ENCODE results near the gene ICOSLG.
"Not testable (repeated sequence)": the region's sequence is repeated elsewhere in the genome, so short reads cannot be mapped to it uniquely, and the experiment has no call there.

The ICOSLG gene

GRCh38 chr21:44263768-44264167, 23.0 kb upstream of the ICOSLG start:
- no peak for DNase-seq (ENCODE audit: low read depth)

GRCh38 chr21:44263221-44263760, 22.5 kb upstream of the ICOSLG start:
- DNase-seq (ENCODE audit: low read depth), result no peak

GRCh38 chr21:44262338-44263056, 21.8 kb upstream of the ICOSLG start:
- no peak for DNase-seq (ENCODE audit: low read depth)

DNA sequence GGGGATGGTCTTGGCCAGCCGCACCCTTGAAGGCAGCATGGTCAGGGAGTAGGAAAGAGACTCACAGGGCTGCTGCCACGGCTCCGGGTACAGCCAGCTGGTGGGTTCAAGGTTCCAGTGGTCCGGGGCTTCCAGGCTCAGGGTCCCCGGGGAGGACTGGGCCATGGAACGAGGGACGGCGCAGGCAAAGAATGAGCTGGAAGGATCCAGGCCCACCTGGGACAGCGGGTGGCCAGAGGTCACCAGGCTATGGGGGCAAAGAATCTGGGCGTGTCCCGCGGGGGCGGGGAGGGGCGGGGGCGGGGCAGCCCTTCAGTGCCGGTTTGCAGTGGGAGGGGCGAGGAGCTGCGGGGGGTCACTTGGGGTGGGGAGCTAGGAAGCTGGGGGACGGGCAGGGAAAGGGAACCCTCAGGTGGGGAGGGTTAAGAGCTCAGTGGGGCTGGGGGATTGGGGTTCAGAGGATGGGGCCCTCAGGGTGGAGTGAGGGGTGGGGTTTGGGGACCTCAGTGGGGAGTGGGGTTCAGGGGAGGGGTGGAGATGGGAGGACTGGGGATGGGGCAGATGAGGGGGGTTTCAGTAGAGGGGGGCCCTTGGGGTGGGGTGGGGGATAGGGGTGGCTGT, 21.0 kb upstream of the ICOSLG start, which contains the start of gene DNMT3L:
DNMT3L (minus strand) TSS at position 223 of the 621 bp plus-strand sequence. CDS start 638 bp downstream, outside the sequence.
- no peak for DNase-seq (ENCODE audit: low read depth)

DNA sequence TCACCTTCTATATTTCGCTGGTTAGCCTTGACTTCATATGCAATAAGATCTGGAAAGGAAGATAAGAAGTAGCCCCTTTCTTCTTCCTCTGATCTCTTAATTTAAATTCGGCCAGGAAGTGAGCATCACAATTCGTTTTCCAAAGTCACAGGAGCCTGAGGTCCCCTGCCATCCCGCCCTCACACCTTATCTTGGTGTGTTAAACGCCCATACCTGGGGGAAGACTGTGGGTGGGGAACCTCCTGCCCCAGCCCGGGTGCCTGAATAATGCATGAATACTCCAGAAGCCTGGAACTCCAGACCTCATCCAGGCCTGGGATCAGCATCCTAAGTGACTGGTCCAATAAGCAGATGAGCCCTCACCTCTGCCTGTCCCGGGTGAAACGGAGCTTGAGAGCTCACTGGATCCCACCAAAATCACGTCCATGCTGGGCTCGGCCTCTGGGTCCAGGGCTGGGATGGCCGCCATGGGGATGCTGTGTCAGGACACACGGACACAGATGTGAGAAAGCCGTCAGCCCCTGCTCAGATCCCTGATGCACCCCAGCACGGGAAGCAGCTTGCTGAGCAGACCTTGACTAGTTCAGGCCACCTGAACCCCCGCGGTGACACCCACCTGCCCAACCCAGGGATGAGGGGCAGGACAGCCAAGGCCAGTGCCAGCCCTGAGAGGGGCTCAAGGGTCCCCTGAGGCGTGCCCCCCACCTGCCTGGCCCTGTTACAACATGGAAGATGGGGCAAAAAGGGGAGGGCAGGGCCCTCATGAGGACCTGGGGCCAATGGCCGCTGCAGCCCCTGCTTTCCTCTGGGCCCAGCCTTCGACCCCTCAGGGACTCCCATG, 20.3 kb upstream of the ICOSLG start:
- DNase-seq (ENCODE audit: low read depth), result no peak

DNA sequence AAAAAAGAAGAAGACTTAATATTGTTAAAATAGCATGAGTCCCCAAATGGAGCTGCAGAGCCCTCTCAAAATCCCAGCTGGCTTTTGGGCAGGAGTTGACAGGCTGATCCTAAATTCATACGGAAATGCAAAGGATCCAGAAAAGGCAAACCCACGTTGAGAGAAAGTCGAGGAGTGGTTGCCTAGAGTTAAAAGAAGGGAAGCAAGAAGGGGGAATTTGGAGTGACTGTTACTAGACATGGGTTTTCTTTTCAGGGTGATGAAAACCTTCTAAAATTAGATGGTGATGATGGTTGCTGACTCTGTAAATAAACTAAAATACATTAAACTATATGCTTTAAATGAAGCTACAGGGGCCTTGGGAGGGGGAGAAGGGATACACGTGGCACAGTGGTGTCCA, 19.3 kb upstream of the ICOSLG start:
- no peak for DNase-seq (ENCODE audit: low read depth)

DNA sequence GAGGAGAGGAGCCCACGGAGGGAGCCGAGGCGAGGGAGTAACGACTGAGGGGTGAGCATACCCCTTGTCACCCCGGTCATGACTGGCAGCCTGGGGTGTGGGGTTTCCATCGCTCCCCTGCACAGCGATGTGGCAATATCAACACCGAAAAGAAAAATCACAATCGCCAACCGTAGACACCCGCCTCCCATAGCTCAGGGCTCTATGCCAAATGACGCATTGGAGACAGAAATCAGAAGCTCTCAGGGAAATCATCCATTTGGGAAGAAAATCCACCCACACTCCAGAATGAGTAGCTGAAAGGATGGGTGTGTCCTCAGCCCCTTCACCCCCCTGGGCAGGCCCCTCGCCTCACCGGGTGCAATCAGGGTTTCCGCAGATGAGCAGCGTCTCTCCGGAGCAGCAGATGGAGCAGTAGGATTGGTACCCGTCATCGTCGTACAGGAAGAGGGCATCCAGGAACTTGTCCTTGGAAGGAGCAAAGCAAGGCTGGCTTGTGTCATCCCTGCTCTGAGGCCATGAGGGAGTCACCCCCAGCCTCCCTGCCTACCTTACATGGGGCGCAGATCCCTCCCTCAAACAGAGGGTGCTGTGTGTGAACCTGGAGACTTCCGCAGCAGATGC, 18.5 kb upstream of the ICOSLG start:
- no peak for DNase-seq (ENCODE audit: low read depth)

DNA sequence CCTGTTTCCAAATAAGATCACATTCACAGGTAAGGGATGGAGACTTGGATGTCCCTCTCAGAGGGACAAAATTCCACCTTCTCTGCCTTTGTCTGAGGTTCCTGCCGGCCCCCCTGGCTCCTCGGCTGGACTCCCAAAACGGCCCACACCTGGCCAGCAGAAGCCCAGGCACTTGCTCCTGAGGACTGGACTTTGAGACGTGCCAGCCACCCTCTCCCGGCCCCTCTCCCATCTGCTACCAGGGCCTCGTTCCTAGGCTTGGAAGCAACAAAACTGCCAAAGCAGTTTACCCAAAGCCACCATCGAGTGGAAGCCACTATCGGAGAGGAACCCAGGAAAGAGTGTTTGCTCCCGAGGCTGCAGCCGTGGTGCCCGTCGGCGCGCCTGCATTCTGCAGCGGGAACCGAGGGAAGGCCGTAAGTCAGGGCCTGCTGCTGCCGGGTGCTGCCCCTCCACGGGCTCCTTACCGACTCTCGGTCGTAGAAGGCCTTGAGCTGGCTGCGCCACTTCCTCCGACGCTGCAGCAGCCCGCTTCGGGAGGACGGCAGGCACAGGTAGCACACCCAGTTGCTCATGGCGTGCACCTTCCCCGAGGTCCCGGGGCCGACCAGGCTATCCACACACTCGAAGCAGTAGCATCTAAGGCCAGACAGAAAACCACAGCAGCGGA, 17.4 kb upstream of the ICOSLG start:
- no peak for DNase-seq (ENCODE audit: low read depth)

DNA sequence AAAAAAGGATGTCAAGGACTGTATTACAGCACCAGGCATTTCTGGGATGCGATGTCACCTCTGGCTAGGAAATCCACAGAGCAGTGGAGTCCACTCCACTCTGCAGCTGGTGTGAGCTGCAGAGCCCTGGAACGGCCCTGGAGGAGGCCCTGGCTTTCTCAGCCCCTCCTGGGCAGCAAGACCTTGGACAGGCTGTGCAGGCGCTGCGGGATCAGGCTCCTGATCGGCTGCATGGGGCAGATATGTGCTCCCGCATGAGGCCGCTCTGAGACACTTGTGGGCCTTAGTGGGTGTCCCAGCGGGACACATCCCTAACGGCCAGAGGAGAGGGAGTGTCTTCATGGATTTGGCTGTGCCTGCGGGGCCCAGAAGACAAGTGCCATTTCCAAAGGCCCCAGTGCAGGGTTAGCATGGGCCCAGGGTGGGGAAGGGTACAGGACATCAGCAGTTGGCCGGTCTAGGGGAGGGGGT, 14.8 kb upstream of the ICOSLG start:
- DNase-seq (ENCODE audit: low read depth), result no peak

GRCh38 chr21:44253832-44254710, 13.3 kb upstream of the ICOSLG start:
- no peak for DNase-seq (ENCODE audit: low read depth)

GRCh38 chr21:44249204-44250037, 8.7 kb upstream of the ICOSLG start:
- DNase-seq (ENCODE audit: low read depth), result not testable (repeated sequence)

GRCh38 chr21:44247904-44248303, 7.2 kb upstream of the ICOSLG start:
- not testable (repeated sequence) for DNase-seq (ENCODE audit: low read depth)

DNA sequence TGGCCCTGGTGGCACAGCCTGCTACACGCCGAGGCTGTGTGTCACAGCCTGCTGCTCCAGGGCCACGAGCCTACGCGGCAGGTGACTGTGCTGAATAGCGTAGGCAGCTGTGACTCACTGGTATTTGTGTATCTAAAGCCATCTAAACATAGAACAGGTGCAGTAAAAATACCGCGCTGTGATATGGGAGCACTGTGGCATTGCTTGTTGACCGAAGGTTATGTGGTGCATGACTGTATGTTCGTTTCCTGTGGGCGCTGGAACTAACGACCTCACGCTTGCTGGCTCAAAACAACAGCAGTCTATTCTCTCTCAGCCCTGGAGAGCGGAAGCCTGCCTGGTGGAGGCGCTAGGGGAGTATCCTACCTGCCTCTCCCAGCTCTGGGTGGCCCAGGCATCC, 3.2 kb upstream of the ICOSLG start:
- not testable (repeated sequence) for DNase-seq (ENCODE audit: low read depth)

DNA sequence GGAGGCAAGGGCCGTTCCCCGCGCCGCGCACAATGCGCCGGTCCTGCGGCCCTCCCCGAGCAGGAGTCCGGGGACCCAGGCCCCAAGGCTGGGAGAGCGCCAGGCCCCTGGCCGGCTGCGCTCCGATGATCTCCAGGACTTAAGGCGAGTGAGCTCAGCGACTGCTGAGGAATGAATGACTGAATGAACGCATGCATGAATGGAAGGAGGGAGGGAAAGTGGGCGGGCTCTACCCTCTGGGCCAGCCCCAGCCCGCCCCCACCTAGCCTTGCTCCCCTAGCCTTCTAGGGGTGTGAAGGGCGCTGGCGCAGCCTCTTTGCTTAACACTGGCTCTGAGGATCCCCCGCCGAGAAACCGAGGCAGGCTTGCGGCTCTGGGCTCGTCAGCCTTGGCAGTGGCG, 538 bp upstream of the ICOSLG start:
- not testable (repeated sequence) for DNase-seq (ENCODE audit: low read depth)

GRCh38 chr21:44240353-44240752, 390 bp downstream of the ICOSLG start:
- not testable (repeated sequence) for DNase-seq (ENCODE audit: low read depth)

DNA sequence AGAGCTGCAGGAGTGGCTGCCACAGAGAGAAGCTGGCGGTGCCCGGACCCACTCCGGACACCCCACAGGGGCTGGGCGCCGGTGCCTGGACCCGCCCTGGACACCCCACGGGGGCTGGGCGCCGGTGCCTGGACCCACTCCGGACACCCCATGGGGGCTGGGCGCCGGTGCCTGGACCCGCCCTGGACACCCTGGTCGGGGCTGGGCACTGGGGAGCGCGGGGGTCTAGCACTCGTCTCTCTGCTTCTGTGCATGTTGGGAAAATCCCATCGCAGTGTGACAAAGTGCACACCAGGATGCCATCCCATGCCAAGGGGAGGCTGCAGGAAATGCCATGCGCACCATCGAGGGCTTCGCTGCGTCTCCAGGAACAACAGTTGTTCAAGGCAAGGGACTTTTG, 11.2 kb downstream of the ICOSLG start:
- not testable (repeated sequence) for DNase-seq (ENCODE audit: low read depth)

DNA sequence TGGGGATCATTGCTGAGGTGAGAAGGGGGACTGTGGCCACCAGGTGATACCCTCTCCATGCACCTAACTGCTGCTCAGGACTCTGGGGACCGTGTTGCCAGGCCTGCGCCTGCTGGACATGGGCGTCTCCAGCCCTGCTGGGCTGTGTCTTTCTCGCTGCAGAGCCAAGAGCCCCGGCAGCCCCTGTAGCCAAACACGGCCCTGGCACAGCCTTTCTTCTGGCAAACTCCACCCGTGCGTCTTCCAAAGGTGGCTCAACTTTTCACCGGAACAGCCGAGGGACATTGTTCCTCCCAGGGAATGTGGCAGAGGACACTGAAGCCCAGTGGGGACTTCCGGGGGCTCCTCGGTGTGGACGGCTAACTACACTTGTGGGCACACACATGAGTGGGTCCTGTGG, 12.6 kb downstream of the ICOSLG start:
- not testable (repeated sequence) for DNase-seq (ENCODE audit: low read depth)

- DNase-seq (ENCODE audit: low read depth), result not testable (repeated sequence)
These were observed 13.1 kb downstream of the ICOSLG start for GRCh38 chr21:44227614-44228013.

DNA sequence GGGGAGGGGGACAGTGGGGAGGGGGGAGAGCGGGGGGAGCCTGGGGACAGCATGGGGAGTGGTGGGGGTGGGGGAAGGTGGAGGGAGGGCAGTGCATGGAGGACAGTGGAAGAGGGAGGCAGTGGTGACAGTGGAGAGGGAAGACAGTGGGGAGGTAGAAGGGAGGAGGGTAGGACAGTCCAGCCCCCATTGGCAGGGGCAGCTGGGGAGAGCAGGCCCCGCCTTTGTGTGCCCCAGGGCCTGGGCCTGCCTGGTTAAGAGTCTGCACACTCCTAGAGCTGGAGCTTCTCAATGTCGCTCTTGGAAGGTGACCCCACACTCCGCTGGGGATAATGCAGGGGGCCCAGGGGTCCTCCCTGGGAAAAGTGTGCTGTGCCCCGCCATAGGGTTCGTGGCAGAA, 15.1 kb downstream of the ICOSLG start:
- DNase-seq (ENCODE audit: low read depth), result not testable (repeated sequence)

Data from activated T-helper 1 cell treated with Interleukin-2 at 50 U/mL for 16 hours (primary cell).